Thyroid gland (tissue), 4 donors: ENCODE results near the gene CRK.

Experiments used
- POLR2A ChIP-seq, 2 donors: fragments of 450-650 bp; IDR thresholded peaks; one replicate each; pipeline ENCODE4 v1.6.1; 2017; ENCODE audit warnings: antibody characterized with exemption in 2 of 2, mild to moderate bottlenecking in 2 of 2, moderate library complexity in 1 of 2
- TF ChIP-seq, protein P1 (sequence below), 6 experiments: fragments of 200-600 bp in 3 of 6; fragments of 450-650 bp in 3 of 6; sonication (generic) in 3 of 6; IDR thresholded peaks; one replicate each; pipeline ENCODE4 v1.5.1; 2016 to 2019; ENCODE audit warnings: antibody characterized with exemption in 6 of 6, mild to moderate bottlenecking in 2 of 6, inconsistent platforms in 1 of 6, moderate library complexity in 1 of 6

DNA sequence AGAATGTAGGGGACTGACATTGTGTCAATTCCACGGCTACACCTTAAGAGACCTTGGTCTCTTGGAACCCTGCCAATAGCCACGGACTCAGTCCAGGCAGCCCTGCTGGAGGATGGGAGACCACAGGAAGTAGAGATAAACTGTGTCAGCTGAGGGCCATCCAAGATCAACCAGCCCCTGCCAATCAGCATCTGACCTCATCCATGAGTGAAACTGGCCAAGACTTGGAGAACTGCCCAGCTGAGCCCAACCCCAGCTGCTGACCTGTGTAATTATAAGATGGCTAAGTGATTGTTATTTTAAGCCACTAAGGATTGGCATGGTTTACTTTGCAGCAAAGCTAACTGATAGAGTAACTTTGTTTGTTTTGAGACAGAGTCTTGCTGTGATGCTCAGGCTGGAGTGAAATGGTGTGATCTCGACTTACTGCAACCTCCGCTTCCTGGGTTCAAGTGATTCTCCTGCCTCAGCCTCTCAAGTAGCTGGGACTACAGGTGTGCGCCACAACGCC is 42.7 kb downstream of the CRK start:
- TF ChIP-seq POLR2A (IDR thresholded peaks at IDR 0.05), result no peak
- TF ChIP-seq, protein P1, sequence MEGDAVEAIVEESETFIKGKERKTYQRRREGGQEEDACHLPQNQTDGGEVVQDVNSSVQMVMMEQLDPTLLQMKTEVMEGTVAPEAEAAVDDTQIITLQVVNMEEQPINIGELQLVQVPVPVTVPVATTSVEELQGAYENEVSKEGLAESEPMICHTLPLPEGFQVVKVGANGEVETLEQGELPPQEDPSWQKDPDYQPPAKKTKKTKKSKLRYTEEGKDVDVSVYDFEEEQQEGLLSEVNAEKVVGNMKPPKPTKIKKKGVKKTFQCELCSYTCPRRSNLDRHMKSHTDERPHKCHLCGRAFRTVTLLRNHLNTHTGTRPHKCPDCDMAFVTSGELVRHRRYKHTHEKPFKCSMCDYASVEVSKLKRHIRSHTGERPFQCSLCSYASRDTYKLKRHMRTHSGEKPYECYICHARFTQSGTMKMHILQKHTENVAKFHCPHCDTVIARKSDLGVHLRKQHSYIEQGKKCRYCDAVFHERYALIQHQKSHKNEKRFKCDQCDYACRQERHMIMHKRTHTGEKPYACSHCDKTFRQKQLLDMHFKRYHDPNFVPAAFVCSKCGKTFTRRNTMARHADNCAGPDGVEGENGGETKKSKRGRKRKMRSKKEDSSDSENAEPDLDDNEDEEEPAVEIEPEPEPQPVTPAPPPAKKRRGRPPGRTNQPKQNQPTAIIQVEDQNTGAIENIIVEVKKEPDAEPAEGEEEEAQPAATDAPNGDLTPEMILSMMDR (IDR thresholded peaks at IDR 0.05), result peak in 1 of 6 experiments; percentile 6
